ENCODE results near the gene ROBO2. TPM values are rescaled to one million over a fixed set of nuclear protein-coding genes. Genes with fewer than 3 reads are reported as not detected.

Gene ROBO2
- total RNA-seq, 1 donor from 2014 or later = 0.11 TPM

DNA sequence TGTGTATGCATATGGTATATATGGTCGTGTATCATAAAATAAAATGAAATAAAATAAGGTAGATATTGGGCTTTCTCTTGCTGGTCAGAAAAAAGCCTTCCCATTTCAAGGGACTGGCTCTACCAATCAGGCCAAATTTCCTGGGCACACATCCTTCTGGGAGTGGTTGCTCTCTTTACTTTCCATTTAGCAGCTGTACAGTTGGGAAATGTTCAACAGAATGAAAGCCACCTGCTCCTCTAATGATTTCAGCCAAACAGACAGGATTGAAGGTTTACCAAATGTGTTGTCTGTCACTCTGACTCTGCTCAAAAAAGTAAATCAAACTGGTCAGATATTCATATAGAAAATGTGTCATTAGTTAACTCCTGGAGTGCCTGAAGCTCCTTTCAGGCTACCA lies 380.4 kb downstream of the ROBO2 start:
- intact Hi-C loops (cut with DNase I) = no loop called here
- ATAC-seq (ENCODE audit: poor library complexity) (no peak), DNase-seq (no peak)

- intact Hi-C loops (cut with DNase I) = no loop called here
- no peak for ATAC-seq (ENCODE audit: poor library complexity)
- DNase-seq = no peak
Observed at GRCh38 chr3:77421916-77422315, 382.0 kb downstream of the ROBO2 start.

- intact Hi-C loops (cut with DNase I) = no loop called here
- ATAC-seq (ENCODE audit: poor library complexity) = no peak
- no peak for DNase-seq
Observed at GRCh38 chr3:77426531-77426930, 386.6 kb downstream of the ROBO2 start.

- ATAC-seq (ENCODE audit: poor library complexity) (no peak), DNase-seq (no peak)
- intact Hi-C loops (cut with DNase I) = no loop called here
Observed at GRCh38 chr3:77427528-77427927, 387.6 kb downstream of the ROBO2 start.

GRCh38 chr3:77436908-77437307 lies 397.0 kb downstream of the ROBO2 start:
- ATAC-seq (ENCODE audit: poor library complexity) = no peak
- DNase-seq = no peak
- intact Hi-C loops (cut with DNase I) = no loop called here

- DNase-seq (no peak), ATAC-seq (ENCODE audit: poor library complexity) (no peak)
- intact Hi-C loops (cut with DNase I) = no loop called here
Observed at GRCh38 chr3:77446084-77446483, 406.2 kb downstream of the ROBO2 start.

DNA sequence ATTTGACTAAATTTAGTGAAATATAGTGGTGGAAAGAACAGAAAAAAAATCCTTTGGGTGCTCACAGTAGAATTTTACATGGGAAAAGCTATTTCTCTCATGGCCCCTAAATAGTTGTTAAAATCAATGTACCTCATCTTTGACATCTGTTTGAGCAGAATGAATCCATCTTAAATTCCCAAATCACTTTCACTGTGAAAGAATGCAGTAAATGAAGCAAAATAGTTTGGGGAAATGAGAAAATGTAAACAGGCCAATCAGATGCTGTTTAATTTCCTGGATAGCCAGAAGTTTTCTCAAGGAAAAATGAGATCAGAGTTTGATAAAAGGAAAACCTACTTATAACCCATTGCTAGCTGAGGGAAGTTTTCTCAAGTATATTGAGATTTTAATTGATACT lies 406.9 kb downstream of the ROBO2 start:
- ATAC-seq (ENCODE audit: poor library complexity) (no peak), DNase-seq (no peak)
- intact Hi-C loops (cut with DNase I) = no loop called here

GRCh38 chr3:77449459-77450350 lies 409.8 kb downstream of the ROBO2 start:
- intact Hi-C loops (cut with DNase I) = no loop called here
- no peak for DNase-seq
- no peak for ATAC-seq (ENCODE audit: poor library complexity)

DNA sequence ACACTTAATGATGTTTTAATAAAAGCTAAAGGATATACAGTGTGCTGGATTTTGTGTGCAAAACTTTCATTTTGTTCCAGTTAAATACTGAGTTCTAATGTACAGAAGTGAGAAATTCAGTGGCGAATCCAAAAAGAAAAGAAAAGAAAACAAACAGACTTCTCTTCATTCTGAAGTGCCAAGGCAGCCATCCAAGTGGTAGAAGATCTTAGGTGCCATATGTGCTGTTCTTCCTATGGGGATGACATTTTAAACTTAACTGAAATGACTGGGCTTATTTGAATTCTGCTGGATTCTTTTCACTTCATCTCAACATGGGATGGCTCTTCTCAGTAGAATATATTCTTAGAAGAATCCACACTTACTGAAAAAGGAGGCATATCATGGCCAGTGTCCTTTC lies 416.5 kb downstream of the ROBO2 start:
- intact Hi-C loops (cut with DNase I) = no loop called here
- no peak for DNase-seq
- ATAC-seq (ENCODE audit: poor library complexity) = no peak

DNA sequence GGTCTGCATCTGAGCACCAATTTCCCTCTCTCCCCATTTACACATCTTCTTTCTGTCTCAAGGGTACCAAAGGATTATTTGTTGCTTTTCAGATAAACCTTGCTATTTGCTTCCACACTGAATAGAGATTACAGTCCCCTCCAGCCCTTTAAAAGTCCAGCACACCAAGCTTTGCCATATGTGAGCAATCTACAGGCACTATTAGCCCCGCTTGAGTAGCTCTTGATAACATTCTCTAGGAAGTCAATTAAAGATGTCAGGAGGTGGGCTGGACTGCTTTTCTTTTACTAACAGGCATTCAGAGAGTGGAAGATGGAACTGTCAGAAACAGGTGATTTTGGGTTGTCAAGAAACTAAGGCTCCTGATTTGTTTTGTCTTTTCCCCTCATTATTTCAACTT lies 417.0 kb downstream of the ROBO2 start:
- DNase-seq = no peak
- ATAC-seq (ENCODE audit: poor library complexity) = no peak
- intact Hi-C loops (cut with DNase I) = no loop called here

DNA sequence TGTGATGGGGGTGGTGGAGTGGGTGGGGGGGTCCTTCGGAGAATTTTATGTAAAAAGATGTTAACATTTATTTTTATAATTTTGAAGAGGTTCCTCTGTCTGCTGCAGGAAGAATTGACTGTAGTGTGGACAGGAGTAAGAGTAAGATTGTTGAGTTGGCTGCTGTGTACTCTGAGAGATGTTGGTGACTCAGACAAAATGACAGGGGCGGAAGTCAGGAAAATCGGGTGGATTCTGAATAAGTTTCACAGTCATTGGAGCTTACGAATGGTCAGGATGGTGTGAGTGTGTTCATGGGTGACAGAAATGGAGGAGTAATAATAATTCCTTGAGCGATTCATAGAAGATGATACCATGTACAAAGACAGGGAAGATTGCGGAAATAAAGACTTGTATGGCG lies 420.0 kb downstream of the ROBO2 start:
- ATAC-seq (ENCODE audit: poor library complexity) (no peak), DNase-seq (no peak)
- intact Hi-C loops (cut with DNase I) = no loop called here

- DNase-seq (no peak), ATAC-seq (ENCODE audit: poor library complexity) (no peak)
- intact Hi-C loops (cut with DNase I) = no loop called here
Observed at GRCh38 chr3:77460326-77460725, 420.4 kb downstream of the ROBO2 start.

DNA sequence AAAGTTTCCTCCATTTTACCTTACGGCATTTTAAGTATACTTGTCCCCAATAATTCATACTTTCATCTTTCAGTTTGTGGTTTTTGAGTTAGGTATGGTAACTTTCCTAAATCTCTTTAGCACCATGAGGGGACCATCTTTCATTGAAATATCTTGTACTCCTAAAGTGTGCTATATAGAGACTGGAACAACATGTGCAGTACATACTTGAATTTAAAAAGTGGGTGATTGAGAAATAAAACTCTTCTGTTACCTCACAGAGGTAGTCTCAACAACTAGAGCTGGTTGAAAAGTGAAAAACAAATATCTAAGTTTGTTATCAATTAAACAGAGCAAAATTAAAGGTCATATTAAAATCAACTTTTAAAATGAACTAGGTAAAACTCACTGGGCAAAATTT lies 423.1 kb downstream of the ROBO2 start:
- ATAC-seq (ENCODE audit: poor library complexity) = no peak
- intact Hi-C loops (cut with DNase I) = no loop called here
- no peak for DNase-seq

GRCh38 chr3:77464111-77464688 lies 424.3 kb downstream of the ROBO2 start:
- DNase-seq (no peak), ATAC-seq (ENCODE audit: poor library complexity) (no peak)
- intact Hi-C loops (cut with DNase I) = no loop called here

DNA sequence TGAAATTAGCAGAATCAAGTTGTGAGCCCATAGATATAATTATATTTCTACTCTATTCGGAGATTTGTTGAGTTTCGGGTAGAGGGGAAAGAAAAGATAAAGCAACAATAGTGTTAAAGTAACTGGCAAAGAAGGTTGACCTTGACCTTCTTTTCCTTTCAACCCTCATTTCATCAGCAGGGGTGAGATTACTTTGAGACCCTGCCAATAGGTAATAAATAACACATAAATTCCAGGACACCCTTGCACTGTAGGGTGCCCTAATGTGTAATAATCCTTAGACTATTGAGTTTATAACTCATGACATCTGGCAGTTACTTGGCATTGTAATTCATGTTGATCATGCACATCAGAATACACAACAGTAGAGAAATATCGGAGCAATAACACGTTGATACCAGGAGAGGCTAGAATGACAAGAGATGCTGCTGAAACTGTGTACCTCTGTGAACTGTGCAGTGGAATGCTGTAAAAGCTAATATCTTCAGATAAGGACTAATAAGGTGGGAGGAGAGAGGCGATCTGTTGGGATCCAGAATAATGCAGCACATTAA lies 426.7 kb downstream of the ROBO2 start:
- intact Hi-C loops (cut with DNase I) = no loop called here
- DNase-seq (no peak), ATAC-seq (ENCODE audit: poor library complexity) (no peak)

- intact Hi-C loops (cut with DNase I) = no loop called here
- ATAC-seq (ENCODE audit: poor library complexity) (peak; percentile 94), DNase-seq (peak; percentile 30)
Observed at GRCh38 chr3:77467702-77468625, 428.1 kb downstream of the ROBO2 start.

DNA sequence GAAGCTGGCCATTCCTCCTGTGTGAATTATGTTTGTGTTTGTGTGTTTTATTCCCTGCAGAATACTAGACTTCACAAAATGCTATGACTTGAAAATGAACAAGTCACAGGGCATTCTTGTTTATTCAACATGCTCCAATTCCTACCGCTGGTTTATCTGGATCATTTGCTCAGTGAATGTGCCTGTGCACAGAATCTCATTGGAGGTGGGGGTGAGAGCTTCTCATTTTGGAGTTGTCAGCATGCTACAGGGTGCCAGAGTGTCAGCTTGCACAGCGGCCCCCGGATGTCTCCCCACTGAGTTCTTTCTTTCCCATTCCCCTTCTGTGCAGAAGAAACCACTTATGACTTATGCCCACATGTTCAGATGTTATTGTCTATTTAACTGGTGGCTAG lies 428.7 kb downstream of the ROBO2 start:
- intact Hi-C loops (cut with DNase I) = no loop called here
- DNase-seq (no peak), ATAC-seq (ENCODE audit: poor library complexity) (peak; percentile 22)

DNA sequence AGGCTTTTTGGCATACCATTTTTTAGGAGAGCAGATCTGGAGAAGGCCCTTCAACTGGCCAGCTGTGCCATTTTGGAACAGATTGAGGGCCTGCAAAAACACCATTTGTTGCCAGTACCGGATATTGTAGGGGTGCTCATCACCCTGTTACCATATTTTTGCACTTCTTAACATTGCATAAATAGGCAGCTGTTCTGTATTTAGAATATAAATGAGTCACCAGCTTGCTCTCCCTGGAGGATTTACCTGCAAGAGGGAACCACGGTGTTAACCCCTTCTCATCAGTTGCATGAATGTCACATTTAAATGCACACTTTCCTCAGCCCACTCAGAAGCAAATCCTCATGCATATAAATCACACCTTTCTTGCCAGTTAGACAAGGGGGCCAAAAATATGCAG lies 435.6 kb downstream of the ROBO2 start:
- intact Hi-C loops (cut with DNase I) = no loop called here
- no peak for DNase-seq
- ATAC-seq (ENCODE audit: poor library complexity) = no peak

DNA sequence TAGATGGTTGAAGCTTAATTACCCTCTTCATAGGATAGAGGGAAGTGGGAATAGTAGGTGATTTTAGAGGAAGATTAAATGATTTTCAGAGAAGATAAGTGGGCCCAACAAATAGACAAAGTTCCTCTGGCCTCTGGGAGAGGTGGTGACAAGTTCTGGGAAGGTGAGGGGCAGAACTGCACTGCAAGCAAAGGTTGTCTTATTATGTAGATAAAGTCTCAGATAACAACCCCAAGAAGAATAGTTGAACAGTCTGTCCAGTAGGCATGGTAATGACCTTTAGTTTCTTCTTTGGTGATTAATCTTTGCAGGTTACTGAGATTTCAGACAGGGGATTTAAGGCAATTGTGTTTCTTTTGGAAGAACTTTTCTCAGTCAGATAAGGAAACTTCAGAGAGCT lies 439.1 kb downstream of the ROBO2 start:
- ATAC-seq (ENCODE audit: poor library complexity) (no peak), DNase-seq (no peak)
- intact Hi-C loops (cut with DNase I) = no loop called here
